ENCODE results near the gene GPA33.

Gene GPA33

DNA sequence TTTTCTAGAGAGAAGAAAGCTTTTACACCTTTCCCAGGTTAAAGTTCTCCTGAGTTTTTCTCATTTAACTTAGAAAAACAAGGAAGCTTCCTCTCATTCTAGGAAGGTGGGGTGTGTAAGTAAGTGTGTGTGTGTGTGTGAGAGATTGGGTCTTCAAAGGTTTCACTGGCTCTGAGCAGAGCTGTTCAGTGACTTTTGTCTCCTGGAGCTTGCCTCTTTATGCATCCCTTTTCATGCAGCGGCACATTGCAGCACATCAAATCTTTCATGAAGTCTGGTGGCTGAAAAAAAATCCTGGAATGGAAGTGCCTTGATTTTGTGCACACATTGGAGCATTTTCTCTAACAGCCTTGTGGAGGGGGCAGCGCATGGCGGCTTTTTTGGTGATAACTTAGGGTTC is 3.4 kb downstream of the GPA33 start:
- DNase-seq (ENCODE audit: low read depth in 2 of 2): no peak

DNA sequence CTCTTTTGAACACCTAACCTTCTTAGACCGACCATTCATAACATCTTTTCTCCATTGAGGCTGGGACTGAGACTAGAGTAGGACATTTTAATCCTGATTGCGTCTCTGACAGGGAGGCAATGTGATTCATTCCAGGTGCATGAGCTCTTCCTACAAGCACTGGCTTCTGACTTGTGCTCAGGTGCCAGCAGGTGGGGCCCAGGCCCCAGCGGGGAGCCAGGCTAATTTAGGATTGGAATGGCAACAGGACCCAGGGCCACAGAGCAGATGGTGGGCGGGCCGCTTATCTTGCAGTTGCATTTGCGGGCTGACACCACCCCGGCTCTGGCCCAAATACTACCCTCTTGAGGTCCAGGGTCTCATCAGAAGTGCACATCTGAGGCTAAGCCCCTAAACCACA is 4.1 kb downstream of the GPA33 start:
- no peak for DNase-seq (ENCODE audit: low read depth in 2 of 2)

DNA sequence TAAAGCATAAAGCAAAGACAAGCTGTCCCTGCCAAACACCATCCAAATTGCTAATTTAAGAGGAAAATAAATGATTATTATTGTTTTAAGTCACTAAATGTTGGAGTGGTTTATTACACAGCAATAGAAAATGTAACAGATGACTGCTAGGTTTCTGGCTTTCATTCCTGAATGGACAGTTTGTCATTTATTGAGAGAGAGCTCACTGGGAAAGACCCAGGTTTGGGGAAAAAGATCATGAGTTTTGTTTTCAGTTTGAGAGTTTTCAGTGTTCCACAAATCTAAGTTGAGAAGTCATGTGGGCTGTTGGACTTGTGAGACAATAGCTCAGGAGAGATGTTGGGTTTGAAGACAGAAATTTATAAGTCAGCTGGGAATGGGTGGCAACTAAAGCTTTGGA is 5.4 kb downstream of the GPA33 start:
- DNase-seq (ENCODE audit: low read depth in 2 of 2): no peak

DNA sequence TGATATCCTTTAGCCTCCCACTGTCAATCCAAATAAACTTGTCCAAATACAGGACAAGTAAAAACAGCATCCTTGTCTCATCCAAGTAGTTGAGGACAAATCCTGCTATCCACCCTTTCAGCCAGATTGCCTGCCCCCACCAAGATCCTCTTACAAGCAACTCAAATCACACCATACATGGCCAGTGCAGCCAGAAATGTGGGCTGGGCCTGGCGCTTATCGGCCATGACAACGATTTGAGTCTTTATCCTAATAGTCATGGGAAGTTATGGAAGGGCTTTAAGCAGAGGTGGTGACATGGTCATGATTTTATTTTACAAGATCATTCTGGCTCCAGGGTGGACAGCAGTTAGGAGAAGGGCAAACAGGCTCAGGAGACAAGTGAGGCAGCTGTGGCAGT is 6.3 kb downstream of the GPA33 start:
- DNase-seq (ENCODE audit: low read depth in 2 of 2): no peak

DNA sequence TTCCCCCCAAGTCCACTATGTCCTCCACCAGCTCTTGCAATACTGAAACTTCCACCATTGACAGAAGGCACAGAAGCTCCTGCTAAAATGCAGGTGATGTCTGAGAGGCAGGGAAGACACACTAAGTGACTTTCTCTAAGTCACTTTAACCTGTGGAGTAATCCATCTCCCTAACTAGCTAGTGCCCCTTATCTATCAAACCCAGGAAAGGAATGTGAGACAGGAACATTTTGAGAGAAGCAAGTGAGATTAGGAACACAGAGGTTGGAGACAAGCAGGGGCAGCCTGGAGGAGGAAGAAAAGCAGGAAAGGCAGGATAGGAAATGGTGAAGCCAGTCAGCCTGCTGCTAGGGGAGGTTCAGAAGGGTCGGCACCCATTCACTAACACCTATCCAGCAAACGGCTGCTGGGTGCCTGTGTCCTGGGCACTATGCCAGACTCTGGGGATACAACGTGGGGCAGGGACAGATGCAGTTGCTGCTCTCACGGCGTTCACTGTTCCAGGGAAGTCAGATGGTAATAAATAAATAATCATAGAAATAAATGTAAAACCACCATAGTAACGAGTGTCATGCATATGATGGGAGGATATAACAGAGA is 7.0 kb downstream of the GPA33 start:
- no peak for DNase-seq (ENCODE audit: low read depth in 2 of 2)

DNA sequence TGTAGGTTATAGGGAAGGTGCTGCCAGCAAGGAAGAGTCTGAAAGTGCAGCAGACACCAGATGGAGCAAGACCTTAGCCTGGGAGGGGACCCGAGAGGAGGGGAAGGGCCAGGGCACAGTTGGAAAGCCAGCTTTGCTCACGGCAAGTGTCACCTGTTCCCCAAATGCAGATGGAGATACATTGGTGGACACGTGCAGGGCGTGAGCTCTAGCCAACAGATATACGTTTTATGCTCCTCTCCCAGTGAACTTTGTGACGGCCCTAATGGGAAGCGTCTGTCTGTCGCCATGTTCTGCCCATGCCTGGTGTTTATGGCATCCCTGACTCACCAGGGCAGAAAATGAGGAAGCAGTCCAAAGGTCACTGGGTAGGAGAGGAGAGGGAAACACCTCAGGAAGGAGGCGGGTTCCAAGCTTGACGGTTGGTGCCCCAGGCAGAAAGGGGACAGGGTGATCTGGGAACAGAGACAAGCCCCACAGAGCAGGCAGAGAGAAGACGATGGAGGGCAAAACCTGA is 7.6 kb downstream of the GPA33 start:
- no peak for DNase-seq (ENCODE audit: low read depth in 2 of 2)

DNA sequence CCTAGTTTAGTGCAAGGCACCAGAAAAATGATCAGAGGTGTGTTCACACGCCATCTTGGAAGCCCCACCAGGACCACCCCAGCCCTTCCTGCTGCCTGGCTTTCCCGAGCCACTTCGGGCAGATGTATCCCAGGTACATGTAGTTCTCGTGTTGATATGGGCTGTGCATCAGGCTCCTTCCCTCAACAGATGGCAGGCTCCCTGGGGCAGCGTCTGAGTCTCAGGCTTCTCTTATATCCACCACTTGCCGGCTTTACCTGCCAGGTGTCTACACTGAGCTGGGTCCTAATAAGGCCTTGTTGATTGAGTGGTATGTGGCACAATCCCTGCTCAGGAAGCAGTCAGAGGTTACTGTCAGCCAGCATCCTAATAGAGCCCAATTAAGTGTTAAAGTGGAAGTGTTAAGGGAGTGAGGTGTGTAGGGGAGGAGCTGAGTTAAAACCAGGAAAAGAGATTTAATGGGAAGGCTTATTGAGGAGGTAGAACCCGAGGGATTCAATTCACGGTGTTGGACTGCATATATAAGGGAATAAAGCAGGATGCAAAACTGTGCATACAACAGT is 8.5 kb downstream of the GPA33 start:
- DNase-seq (ENCODE audit: low read depth in 2 of 2): no peak

DNA sequence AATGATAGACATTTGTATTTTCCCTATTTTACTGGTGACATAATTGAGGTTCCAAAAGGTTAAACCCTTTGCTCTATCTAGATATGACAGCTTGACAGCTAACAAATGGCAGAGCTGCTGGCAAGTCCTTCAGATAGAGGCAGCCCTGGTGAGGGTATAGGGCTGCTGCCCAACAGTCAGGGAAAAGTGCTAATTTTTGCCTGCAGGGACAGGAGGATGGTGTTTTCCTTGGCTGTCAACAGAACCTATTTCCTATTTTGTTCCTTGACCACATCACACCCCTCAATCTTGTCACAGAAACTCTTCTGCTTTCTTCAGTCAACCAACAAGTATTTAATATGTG is 12.3 kb downstream of the GPA33 start:
- no peak for DNase-seq (ENCODE audit: low read depth in 2 of 2)

DNA sequence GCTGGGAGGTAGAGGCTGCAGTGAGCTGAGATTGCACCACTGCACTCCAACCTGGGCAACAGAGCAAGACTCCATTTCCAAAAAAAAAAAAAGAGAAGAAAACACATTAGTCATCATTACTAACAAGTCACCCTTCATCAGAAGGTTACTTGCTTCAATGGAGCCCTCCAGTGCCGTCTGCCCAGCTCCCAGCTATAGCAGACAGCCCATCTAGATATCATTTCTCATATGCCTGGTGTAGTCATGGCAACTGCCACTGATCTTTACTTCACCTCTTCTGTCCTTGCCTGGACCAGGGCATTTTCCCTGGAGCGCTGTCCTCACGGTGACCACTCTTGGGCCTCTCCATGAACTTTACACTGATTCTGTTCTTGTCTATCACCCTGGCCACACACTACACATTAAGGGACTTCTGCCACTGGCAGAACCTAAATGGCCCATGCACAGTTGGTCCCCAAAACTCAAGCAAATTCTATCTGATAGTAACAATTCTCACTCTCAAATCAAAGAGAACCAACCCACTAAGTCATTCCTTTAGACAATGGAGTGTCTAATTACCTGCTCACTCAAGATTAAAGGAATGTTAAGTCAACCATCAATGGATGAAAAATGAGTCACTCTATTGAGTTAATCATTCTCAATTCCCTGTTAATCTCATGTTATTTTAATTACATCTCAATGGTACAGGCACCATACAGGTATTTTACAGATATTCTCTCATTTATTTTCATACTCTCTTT is 12.9 kb downstream of the GPA33 start:
- no peak for DNase-seq (ENCODE audit: low read depth in 2 of 2)

DNA sequence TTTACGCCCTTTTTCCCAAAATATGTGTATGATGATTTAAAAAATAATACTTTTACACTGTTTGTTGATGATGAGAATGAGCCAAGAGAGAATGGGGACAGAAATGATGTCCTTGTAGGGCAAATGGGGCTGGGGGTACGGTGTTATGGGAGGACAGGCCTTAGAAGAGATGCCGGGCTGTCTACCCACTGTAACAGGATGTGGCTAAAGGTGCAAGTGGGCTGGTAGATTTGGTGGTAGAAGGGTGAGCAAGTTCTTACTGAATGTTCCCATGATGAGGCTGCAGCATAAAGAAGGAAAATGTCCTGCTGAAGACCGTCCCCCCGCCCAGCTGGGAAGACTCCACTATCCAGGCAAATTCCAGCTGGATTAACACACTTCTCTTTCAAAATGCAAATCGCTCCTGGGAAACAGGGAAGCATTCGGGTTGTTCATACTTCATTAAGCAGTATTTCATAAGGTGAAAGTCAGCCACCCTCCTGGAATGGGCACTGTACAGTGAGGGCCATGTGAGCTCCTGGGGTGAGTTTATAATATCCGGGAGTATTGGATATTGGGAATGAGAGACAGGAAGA is 14.0 kb downstream of the GPA33 start:
- no peak for DNase-seq (ENCODE audit: low read depth in 2 of 2)

DNA sequence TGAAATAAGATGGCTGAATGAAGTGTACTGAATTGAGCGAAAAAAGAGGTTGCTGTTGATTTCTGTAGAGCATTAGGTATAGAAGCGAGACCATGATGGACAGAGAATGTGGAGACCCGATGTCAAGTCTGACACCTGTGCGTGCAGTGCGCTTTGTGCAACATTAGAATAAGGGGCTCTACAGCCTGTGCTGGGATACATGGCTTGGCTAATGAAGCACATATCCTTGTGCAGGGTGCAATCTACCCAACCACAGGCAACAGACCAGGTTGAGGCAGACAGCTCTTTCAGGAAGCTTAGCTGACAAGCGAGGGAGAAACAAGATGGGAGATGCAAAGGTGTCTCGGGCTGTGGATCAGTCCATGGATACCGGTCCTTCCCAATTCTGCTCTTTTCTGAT is 18.9 kb downstream of the GPA33 start:
- no peak for DNase-seq (ENCODE audit: low read depth in 2 of 2)

DNA sequence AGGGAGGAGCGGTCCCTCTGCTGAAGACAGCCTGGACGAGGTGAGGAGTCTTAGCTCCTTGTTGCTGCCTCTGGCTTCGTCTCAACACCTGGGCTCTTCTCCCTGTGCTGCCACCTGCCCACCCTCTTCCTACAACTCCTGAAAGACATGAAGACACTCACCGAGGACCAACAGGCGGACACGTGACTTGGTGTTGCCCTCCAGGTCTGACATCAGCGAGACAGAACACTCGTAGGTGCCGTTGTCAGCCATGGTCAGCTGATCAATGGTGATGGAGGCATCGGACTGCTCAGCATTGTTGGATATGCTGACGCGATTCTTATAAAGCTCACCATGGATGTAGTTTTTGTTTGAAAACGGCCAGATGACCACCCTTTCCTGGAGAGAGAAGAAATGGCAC is 21.4 kb downstream of the GPA33 start:
- DNase-seq (ENCODE audit: low read depth in 2 of 2): no peak

DNA sequence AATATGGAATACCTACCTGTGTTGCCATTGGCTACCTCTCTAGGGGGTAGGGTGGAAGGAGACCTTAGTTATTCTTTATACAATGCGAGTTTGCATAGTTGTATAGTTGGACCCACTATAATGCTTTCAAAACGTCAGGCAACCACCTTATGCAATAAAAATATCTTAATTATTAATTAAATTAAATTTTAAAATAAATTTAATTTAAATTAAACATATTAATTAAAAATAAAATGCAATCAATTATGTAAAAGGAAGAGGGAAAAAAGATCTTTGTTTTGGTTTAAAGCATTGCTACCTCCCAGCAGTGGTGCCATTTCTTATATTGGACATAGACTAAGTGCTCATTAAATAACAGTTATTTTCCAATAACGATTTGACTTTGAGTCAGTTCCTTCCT is 22.3 kb downstream of the GPA33 start:
- DNase-seq (ENCODE audit: low read depth in 2 of 2): no peak

DNA sequence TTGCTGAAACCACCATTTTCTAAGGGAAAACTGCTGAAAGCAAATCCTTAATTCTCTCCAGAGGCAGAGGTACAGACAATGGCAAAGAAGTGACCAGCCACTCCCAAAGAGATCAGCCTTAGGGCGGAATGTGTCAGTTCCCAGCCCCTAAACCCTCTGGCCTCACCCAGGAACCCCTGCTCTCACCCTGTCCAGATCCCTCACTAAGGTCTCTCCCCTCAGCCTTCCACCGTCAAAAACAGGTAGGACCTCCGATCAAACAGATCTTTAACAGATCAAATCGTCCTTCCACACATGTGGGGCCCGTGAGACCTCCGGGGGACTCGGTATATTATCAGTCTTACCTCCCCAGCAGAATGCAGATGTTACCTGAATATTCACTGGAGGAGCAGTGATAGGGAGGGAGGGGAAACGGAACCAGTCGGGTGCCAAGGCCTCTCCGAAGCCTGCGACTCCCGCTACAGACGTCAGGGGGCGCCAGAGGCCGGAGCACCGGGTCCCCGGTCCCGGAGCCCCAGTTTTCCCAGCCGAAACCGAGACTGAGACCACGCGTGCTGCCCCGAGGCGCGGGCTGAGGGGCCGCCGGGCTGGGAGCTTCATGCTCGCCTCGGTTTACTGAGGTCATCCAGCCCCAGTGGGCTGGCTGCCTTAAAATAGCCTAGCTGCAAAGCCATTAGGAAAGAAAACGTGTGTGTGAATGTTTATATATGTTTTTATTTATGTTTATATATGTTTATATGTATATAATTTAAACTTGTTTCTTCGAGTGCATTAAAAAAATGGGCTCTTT is 23.6 kb downstream of the GPA33 start:
- DNase-seq (ENCODE audit: low read depth in 2 of 2): peak; percentile 75 to 80

DNA sequence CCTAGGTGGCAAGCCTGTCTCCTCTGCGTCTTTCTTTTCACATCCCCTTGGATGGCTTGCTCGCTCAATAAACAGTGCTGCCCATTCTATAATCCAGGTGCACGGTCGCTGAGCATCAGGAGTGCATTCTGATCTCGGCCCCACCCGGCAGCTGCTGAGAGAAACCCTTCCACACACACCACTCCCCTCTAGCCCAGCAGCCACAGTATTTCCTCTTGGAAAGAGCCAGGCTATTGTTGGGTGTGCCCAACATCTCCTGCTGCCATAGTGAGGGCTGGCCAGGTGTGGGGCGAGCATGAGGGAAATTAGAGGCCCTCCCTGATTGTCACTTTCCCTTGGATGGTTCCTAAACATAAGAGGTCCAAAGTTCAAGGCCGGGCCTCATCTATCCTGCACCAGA is 24.7 kb downstream of the GPA33 start:
- no peak for DNase-seq (ENCODE audit: low read depth in 2 of 2)

DNA sequence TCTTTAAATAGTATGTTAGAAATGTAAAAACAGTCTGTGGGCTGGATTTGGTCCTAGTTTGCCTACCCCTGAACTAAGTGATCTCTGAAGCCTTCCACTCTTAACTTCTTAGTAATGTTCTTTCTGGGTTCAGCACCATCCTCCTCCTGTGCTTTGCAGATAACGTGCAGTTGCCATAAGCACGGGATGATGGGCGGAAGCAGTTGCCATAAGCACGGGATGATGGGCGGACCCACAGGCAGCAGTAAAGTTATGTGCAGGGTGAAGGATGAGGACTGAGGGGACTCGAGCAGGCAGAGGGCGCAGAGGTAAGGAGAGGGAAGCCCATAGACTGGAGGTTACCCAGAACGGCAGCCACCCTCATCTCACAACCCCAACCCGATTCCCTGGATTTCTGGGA is 25.6 kb downstream of the GPA33 start:
- DNase-seq (ENCODE audit: low read depth in 2 of 2): no peak

DNA sequence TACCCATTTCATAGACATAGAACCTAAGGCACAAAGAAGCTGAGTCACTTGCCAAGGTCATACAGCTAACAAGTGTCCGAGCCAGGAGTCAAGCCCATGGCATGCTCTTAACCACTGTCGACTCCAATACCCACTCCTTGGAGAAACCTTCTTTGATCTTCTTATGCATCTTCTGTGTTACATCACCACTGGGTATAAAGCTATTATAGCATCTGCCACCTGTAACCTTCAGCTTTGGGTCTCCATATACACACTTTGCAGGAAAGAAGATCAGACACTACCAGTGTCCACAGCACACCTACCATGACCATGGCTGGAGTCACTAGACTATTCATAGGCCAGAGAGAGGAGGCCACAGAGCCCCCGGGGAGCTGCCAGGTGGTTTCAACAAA is 29.1 kb downstream of the GPA33 start:
- DNase-seq (ENCODE audit: low read depth in 2 of 2): no peak

DNA sequence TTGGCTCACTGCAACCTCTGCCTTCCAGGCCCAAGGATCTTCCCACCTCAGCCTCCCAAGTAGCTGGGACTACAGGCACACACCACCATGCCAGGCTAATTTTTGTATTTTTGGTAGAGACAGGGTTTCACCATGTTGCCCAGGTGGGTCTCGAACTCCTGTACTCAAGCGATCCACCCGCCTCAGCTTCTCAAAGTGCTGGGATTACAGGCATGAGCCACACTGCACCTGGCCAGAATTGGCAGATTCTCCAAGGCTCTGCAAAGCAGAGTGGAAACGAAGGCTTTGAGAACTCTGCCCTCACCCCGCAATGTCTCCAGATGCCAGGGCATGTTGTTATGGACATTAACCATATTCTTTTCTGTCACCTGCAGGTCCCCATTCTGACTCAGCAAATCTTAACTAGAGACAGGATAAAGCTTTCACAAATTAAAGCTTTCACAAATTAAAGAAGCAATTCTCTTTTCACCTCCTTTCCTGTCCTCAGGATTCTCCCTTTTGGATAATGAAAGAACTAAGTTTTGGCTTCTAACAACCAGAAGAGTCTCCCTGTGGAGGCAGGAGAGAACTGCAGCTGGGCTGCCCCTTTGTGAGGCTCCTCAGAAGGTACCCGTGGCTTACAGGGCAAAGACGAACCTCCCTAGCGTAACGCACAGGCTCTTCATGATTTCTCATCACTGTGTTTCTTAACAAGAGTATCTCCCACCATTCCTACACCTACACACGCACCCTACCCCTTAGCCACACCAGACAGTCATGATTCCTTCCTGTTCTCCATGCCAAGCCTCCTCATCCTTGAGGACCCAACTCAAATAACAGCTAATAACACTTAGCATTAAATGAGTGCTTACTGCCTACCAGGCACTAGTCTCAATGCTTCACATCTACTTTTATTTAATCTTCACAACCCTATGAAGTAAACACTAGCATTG is 29.8 kb downstream of the GPA33 start:
- DNase-seq (ENCODE audit: low read depth in 2 of 2): no peak

DNA sequence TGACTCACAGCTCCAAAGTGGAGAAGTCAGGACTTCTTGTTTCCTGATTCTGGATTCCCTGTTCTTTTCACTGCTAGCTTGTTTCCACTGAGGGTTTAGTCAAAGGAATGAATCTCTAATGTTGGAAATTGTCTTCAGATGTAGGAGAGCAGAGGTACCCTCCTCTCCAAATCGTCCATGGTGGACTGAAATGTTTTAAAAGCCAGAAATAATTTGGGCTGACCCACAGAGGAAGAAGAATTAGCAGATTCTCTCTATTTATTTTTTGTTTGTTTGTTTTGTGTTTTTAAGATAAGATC is 30.4 kb downstream of the GPA33 start:
- DNase-seq (ENCODE audit: low read depth in 2 of 2): no peak

DNA sequence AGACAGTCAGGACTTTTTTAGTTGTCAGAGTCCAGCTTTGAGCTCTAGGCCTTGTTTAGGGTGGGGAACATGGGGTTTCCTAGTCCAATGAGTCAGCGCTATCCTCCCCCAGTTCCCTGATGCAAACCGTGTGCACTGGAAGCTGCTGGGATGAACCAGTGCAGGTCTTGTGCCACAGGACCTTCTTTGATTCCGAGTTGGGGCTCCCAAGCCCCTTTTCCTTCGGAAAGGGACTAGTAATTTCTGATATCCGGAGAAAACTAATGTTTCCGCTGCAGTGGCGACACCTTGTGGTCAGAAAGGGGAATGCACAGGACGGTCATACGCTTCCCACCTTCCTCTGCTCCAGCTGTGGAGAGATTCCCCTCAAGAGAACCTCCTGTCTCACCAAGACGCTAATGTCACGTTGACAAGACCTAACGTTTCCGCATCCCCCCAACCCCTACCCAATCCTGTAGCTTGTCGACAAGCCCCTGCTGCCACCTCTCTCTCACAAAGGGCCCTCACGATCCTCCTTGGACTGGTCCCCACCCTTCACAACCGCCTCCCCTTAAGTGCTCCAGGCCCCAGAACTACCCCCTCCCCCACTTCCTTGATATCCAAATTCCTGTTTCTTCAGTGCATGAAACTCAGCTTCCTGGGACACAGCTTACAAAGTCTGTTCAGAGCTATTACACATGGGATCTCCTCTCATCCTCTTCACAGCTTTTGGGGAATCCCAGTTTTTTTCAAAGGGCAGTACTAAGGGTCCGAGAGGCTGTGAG is 30.9 kb downstream of the GPA33 start:
- DNase-seq (ENCODE audit: low read depth in 2 of 2): peak; percentile 49 to 62

DNA sequence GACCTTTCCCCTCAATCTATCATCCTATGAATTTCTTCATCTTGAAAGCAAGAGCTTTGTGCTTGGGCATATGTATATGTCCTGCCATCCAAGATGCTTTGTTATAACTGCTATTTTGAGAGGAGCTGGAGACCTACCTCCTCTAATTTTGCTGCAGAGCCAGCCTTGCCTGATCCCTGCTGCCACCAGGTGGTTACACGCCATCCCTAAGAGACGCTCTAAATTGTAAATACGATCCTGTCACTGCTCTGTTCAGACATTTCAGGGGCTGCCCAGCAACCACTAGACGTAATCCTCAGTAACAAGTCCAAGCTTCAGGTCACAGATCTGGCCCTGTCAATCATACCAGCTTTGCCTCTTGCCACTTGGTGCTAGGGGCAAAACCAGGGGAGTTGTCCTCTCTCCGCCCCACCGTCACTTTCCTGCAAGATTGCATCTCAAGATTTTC is 32.9 kb downstream of the GPA33 start:
- DNase-seq (ENCODE audit: low read depth in 2 of 2): peak in 1 of 2 donors; percentile 12

All from stimulated activated CD8-positive, alpha-beta memory T cell treated with anti-CD3 and anti-CD28 coated beads, Interleukin-2, amount 100 ng/mL, for 48 hours (primary cell).